ENCODE data around the gene SLC25A14. TPM values are rescaled to one million over a fixed set of nuclear protein-coding genes. Genes with fewer than 3 reads are reported as not detected.

The SLC25A14 gene
- total and polyA plus RNA-seq, 2 donors (not counting 1 experiment from before 2014, with no cell fraction given), result 11.2 to 15.2 TPM

DNA sequence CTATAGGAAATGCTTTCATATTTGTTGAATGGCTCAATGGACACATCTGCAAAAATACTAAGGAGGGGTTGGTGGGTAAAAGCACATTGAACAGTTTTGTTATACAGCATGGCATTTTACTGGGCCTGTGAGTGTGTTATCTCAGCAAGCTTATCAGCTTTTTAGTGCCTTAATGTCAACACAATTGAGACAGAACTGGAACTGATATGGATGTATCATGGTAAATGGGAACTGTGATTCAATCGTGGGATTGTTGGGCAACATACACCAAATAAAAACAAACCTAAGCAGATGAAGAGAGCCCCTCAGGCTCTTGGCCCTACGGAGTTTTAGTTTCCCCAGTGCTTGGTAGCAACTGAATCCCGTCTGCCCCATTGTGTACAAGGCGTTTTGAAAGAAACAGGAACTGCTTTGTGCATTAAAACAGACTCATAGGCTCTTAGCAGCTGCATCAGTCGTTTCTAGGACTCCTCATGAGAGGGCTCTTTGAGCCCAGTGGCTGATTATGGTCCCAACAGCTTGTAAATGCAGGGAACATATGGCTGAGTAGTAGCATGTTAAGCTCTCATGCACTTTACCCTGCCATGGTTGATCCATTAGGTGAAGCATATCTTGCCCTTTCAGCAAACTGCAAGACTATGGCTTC is 38.4 kb downstream of the SLC25A14 start:
- Histone ChIP-seq H3K79me2 (ENCODE audit: control insufficient read depth, insufficient read depth, low read length) (no peaks in the 10 kb centered on the region), H4K20me1 (ENCODE audit: control insufficient read depth, extremely low read depth, insufficient read depth, low read length) (no peaks in the 10 kb centered on the region), H3K4me2 (ENCODE audit: extremely low read depth, insufficient read depth, low read length) (no peak overlapping the region), H3K9ac (ENCODE audit: insufficient read depth, low read length) (no peak overlapping the region), H3K9me3 (ENCODE audit: control insufficient read depth, insufficient read depth, low read depth, low read length) (no peaks in the 10 kb centered on the region), H2AFZ (ENCODE audit: low read length) (no peak overlapping the region), H3K4me3 (replicated peaks in 1 of 4; ENCODE audit: control extremely low read depth in 1 of 4, insufficient read depth in 1 of 4, low read depth in 3 of 4, low read length in 4 of 4) (no peak overlapping the region), H3K36me3 (ENCODE audit: control insufficient read depth, insufficient read depth, low read length) (no peaks in the 10 kb centered on the region), H3K27ac (ENCODE audit: insufficient read depth, low read length) (no peak overlapping the region), H3K27me3 (ENCODE audit: control insufficient read depth, insufficient read depth, low read length) (no peaks in the 10 kb centered on the region), H3K4me1 (ENCODE audit: control insufficient read depth, extremely low read depth, insufficient read depth, low read length) (no peaks in the 10 kb centered on the region)
- DNase-seq (ENCODE audit: low read depth in 2 of 2), result no peak
- TF ChIP-seq EZH2 (IDR thresholded peaks at IDR 0.05; ENCODE audit: low read length, missing control alignments) (no peak), CTCF (conservative IDR thresholded peaks at IDR 0.05 in 1 of 2, IDR thresholded peaks at IDR 0.05 in 1 of 2; ENCODE audit: low read depth in 1 of 2, low read length in 2 of 2) (no peak)

DNA sequence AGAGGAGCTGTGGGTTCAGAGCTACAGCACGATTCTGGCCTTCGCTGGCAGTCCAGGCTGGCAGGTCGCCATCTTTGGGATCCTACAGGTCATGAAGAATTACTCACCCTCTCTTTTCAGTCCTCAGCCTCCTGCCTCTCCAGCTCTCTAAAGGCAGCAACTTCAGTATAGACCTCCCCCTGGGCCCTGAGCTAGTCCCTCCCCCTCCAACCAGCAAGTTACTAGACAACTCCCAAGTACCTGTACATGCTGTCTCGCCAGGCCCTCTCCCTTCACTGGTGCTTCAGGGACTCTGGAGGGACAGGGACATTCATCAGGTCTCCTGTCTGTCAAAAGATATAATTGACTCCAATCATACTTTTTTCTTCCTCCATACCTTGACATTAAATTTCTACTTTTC is 45.8 kb downstream of the SLC25A14 start, which contains the start of gene GPR119:
GPR119 (minus strand) TSS at position 155 of the 400 bp plus-strand sequence. CDS start 227 bp downstream, outside the sequence.
- Histone ChIP-seq H3K9me3 (ENCODE audit: control insufficient read depth, insufficient read depth, low read depth, low read length) (no peaks in the 10 kb centered on the region), H3K9ac (ENCODE audit: insufficient read depth, low read length) (no peak within 1 kb of the TSS), H2AFZ (ENCODE audit: low read length) (no peak within 1 kb of the TSS), H3K27ac (ENCODE audit: insufficient read depth, low read length) (no peak within 1 kb of the TSS), H3K4me3 (replicated peaks in 1 of 4; ENCODE audit: control extremely low read depth in 1 of 4, insufficient read depth in 1 of 4, low read depth in 3 of 4, low read length in 4 of 4) (no peak within 1 kb of the TSS), H3K79me2 (ENCODE audit: control insufficient read depth, insufficient read depth, low read length) (no peaks in the 10 kb centered on the region), H4K20me1 (ENCODE audit: control insufficient read depth, extremely low read depth, insufficient read depth, low read length) (no peaks in the 10 kb centered on the region), H3K4me2 (ENCODE audit: extremely low read depth, insufficient read depth, low read length) (no peak within 1 kb of the TSS), H3K4me1 (ENCODE audit: control insufficient read depth, extremely low read depth, insufficient read depth, low read length) (no peaks in the 10 kb centered on the region), H3K36me3 (ENCODE audit: control insufficient read depth, insufficient read depth, low read length) (no peaks in the 10 kb centered on the region), H3K27me3 (ENCODE audit: control insufficient read depth, insufficient read depth, low read length) (no peaks in the 10 kb centered on the region)
- DNase-seq (ENCODE audit: low read depth in 2 of 2), result no peak
- TF ChIP-seq EZH2 (IDR thresholded peaks at IDR 0.05; ENCODE audit: low read length, missing control alignments), result no peak
- TF ChIP-seq CTCF (conservative IDR thresholded peaks at IDR 0.05 in 1 of 2, IDR thresholded peaks at IDR 0.05 in 1 of 2; ENCODE audit: low read depth in 1 of 2, low read length in 2 of 2), result no peak

DNA sequence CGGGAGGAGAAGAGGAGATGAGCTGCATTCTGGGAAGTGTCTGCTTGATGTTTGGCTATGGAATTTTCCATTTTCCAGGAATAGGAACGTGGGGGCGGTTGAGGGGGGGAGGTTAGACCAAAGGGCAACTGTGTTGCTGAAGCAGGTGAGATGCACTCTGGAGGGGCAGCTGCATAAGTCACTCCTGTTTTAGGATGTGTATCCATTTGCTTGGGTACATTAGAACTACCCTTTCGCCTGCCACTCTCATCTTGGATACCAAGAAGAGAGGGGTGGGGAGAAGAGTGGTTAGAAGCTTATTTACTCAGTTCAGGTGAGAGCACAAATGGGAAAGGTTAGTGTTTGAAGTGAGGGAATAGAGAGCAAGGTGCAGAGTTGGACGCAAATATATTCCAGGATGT is 46.7 kb downstream of the SLC25A14 start:
- Histone ChIP-seq H3K9me3 (ENCODE audit: control insufficient read depth, insufficient read depth, low read depth, low read length) (no peaks in the 10 kb centered on the region), H3K27me3 (ENCODE audit: control insufficient read depth, insufficient read depth, low read length) (no peaks in the 10 kb centered on the region), H2AFZ (ENCODE audit: low read length) (no peak overlapping the region), H3K9ac (ENCODE audit: insufficient read depth, low read length) (no peak overlapping the region), H3K4me3 (replicated peaks in 1 of 4; ENCODE audit: control extremely low read depth in 1 of 4, insufficient read depth in 1 of 4, low read depth in 3 of 4, low read length in 4 of 4) (no peak overlapping the region), H3K36me3 (ENCODE audit: control insufficient read depth, insufficient read depth, low read length) (no peaks in the 10 kb centered on the region), H3K27ac (ENCODE audit: insufficient read depth, low read length) (no peak overlapping the region), H3K4me1 (ENCODE audit: control insufficient read depth, extremely low read depth, insufficient read depth, low read length) (no peaks in the 10 kb centered on the region), H3K4me2 (ENCODE audit: extremely low read depth, insufficient read depth, low read length) (no peak overlapping the region), H4K20me1 (ENCODE audit: control insufficient read depth, extremely low read depth, insufficient read depth, low read length) (no peaks in the 10 kb centered on the region), H3K79me2 (ENCODE audit: control insufficient read depth, insufficient read depth, low read length) (no peaks in the 10 kb centered on the region)
- TF ChIP-seq EZH2 (IDR thresholded peaks at IDR 0.05; ENCODE audit: low read length, missing control alignments), result no peak
- TF ChIP-seq CTCF (conservative IDR thresholded peaks at IDR 0.05 in 1 of 2, IDR thresholded peaks at IDR 0.05 in 1 of 2; ENCODE audit: low read depth in 1 of 2, low read length in 2 of 2), result no peak
- no peak for DNase-seq (ENCODE audit: low read depth in 2 of 2)

Data from fibroblast of lung (primary cell).